MM.1S (cell line): ENCODE results near the gene LCP2.

Experiments used
- CTCF ChIP-seq: fragments of 300-600 bp; sonication (generic); IDR thresholded peaks from 2 replicates; pipeline ENCODE4 v1.5.1; 2016; ENCODE audit warnings: antibody characterized with exemption, low read length, mixed read lengths
- EZH2 ChIP-seq: fragments of 300-600 bp; sonication (generic); optimal IDR thresholded peaks from 2 replicates; pipeline ENCODE3; 2017; ENCODE audit warnings: low read depth, mild to moderate bottlenecking, antibody characterized with exemption, low read length, mixed read lengths

GRCh38 chr5:170284231-170284630 lies 13.3 kb downstream of the LCP2 start:
- no peak for TF ChIP-seq CTCF
- TF ChIP-seq EZH2: no peak
